HL-60 (cell line): ENCODE measurements around the gene ITPK1.

Source experiments
- GABPA ChIP-seq: IDR thresholded peaks from 2 replicates; pipeline ENCODE4 v1.6.1; 2012; ENCODE audit warnings: low read depth
- POLR2AphosphoS5 ChIP-seq: IDR thresholded peaks from 2 replicates; pipeline ENCODE4 v1.6.1; 2012; ENCODE audit warnings: low read depth
- REST ChIP-seq: IDR thresholded peaks from 2 replicates; pipeline ENCODE4 v1.6.1; 2012; ENCODE audit warnings: low read depth; ENCODE audit not compliant: insufficient replicate concordance
- TF ChIP-seq, protein P1 (sequence below): IDR thresholded peaks from one replicate; pipeline ENCODE4 v1.5.1; 2011; ENCODE audit warnings: low read length, control low read depth, inconsistent platforms; ENCODE audit not compliant: insufficient read depth

DNA sequence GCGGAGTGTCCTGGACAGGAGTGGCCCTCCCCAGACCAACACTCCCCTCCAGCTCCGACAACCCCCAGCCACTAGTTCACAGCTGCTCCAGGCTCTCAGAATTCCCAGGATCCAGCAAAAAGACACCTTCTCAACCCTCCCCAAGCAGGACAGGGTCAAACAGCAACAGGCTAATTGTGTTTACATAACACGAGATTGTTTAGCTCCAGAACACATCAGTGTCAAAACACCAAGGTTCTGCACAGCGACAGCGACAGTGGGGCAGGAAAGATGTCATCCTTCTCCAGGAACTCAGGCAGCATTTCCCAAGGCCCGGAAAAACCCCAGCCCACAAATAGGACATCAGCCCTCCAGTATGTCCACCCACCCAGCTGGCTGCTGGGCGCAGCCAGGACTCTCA, 16.5 kb downstream of the ITPK1 start:
- TF ChIP-seq, protein P1, sequence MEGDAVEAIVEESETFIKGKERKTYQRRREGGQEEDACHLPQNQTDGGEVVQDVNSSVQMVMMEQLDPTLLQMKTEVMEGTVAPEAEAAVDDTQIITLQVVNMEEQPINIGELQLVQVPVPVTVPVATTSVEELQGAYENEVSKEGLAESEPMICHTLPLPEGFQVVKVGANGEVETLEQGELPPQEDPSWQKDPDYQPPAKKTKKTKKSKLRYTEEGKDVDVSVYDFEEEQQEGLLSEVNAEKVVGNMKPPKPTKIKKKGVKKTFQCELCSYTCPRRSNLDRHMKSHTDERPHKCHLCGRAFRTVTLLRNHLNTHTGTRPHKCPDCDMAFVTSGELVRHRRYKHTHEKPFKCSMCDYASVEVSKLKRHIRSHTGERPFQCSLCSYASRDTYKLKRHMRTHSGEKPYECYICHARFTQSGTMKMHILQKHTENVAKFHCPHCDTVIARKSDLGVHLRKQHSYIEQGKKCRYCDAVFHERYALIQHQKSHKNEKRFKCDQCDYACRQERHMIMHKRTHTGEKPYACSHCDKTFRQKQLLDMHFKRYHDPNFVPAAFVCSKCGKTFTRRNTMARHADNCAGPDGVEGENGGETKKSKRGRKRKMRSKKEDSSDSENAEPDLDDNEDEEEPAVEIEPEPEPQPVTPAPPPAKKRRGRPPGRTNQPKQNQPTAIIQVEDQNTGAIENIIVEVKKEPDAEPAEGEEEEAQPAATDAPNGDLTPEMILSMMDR: no peak
- no peak for TF ChIP-seq POLR2AphosphoS5
- TF ChIP-seq REST: no peak
- TF ChIP-seq GABPA: no peak
